ENCODE data around the gene NASP.
"Not testable (repeated sequence)": the region's sequence is repeated elsewhere in the genome, so short reads cannot be mapped to it uniquely, and the experiment has no call there.

NASP gene

GRCh38 chr1:45569962-45570581 lies 13.8 kb upstream of the NASP start:
- DNase-seq (ENCODE audit: low spot score) = peak; percentile 82

DNA sequence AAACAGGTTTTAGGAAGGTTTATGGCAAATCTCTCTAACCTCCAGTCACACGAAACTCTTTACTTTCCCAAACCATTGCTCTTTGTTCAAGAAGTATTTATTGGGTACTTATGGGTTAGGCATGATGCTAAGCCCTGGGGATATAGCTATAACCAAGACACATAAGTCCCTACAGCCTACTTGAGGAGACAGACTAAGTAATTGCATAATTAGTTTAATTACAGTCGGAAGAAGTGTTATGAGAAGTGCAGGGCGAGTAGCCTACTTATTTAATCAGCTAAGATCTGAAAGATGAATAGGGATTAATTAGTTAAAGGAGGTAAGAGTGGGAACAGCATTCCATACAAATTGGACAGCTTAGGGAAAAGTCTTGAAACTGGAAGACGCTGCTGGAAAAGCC lies 13.2 kb upstream of the NASP start:
- no peak for DNase-seq (ENCODE audit: low spot score)

DNA sequence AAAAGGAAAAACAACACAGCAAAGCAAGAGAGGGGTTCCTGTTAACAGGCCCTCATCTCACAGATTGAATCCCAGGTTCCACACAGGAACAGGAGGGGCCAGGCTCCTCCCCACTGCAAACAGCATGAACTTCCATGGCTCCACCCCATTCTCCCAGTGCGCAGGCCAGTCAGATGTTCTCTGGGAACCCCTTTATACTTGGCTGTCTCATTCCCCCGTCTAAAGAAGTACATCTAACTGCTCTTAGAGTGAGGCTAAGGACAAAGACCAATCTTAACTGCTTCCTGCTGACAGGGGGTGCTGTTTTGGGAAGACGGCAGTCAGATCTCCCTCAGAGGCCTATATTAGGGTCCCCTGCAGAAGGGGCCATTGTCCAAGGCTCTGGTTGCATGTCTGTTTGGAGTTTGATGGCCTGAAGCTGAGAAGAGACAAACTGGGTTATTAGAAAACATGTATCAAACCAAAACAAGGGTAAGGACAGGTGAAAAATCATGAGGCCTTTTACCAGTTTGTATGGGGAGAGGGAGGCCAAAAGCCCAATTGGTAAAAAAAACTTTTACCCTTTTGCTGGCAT lies 10.5 kb upstream of the NASP start:
- no peak for DNase-seq (ENCODE audit: low spot score)

- DNase-seq (ENCODE audit: low spot score) = no peak
These were observed 9.7 kb upstream of the NASP start for GRCh38 chr1:45574105-45574626.

DNA sequence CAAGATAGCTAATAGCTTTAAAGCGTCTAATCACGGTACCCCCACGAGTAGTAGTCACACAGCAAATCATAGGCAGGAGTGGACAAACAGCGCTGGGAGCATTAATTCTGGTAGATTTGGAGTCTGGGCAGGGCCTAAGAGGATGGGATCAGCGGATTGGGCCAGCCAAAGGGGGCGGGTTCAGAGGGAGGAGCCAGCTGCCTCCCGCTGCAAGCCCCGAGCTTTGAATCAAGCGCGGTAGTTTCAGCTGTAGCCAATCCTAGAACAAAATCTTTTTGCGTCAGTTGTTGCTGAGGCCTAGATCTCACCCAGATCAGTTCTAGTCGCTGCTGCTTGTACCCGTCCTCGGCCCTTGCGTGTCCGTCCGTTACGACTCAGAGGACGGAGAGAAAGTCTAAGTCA lies 576 bp upstream of the NASP start:
- DNase-seq (ENCODE audit: low spot score) = peak; percentile 99

DNA sequence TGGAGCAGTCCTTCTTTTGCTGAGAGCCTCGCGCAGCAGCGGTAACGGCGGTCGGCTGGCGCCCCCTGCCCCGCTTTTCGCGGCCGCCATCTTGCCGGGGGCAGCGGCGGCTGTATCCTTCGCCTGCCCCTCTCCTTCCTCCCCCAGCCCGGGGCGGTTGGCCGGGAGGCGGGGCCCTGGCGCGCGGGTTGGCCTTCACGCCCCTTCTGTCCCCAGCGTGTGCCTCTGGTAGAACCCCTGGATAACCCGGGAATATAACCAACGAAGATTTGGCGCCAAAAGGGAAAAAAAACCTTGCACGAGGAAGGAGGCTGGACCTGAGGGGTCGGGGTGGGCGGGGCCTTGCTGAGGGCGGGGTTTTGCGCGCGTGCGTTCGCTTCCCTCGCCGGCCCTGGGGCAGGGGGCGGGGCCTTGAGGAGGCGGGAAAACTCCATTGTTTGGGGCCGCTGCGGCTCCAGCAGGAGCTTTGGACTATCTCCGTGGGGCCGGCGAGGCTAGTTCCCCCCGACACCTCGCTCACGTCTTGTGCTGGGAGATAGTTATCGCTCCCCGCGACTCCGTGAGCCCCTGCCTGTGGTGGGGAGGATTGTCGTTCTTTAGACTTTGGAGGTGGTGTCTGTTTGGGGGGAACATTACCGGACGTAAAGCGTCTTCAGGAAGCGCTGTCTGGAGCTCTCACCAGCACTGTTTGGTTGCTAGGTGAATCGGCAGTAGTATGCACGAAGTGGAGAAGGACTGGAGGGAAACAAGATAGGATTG lies 689 bp downstream of the NASP start:
- DNase-seq (ENCODE audit: low spot score) = peak; percentile 98

DNA sequence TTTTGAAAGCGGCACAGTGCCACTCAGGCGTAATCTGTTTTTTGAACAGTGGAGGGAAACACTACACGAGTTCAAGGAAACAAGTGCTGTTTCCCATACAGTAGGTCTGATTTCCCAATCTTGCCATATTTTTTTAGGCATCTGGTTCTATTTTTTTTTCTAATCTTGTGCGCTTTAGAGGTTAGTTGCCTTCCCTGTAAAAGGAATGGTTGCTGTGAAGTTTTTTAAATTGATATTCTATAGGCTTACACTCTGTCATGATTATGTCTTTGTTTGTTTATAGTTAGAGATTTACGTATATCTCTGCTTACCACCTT lies 1.2 kb downstream of the NASP start:
- DNase-seq (ENCODE audit: low spot score) = no peak

- no peak for DNase-seq (ENCODE audit: low spot score)
These were observed 1.7 kb downstream of the NASP start for GRCh38 chr1:45585496-45586075.

DNA sequence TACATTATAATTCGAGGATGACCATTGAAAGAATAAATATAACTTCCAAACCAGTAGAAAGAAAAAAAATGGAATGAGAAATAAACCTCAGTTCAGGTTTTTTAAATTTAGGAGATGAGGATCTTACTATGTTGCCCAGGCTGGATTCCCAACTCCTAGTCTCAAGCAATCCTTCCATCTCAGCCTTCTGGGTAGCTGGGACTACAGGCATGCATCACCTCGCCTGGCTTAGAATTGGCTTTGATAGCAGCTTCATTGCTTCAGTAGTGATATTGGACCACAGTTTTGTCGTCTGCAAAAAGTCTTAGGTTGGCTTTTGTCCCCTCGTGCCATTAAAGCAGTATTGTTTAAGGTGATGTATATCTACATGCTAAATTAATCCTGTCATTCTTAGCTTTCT lies 2.9 kb downstream of the NASP start:
- DNase-seq (ENCODE audit: low spot score) = no peak

DNA sequence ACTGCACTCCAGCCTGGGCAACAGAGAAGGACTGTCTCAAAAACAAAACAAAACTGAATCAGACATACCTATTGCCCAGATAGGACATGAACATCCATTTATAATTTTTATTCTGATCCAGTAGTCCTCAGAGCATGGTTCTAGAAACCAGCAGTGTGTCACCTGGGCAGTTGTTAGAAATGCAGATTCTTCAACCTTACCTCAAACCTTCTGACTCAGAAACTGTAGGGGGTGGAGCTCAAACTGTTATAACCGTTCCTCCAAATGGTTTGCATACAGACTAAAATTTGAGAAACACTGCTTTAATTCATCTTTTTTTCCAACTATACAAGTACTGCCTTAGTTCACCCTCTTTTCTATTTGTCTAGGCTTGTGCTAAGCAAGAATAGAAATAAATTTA lies 6.0 kb downstream of the NASP start:
- no peak for DNase-seq (ENCODE audit: low spot score)

DNA sequence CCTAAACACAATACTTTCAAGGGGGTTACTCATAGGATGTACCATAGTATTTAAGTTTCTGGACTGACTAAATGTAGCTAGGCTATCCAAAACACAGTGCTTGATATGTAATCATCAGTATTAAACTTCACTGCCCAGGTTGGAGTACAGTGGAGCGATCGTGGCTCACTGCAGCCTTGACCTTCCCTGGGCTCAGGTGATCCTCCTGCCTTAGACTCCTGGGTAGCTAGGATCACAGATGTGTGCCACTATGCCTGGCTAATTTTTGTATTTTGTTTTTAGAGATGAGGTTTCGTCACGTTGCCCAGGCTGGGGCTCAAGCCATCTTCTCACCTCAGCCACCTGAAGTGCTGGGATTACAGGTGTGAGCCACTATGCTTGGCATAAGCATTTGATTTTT lies 10.6 kb downstream of the NASP start:
- DNase-seq (ENCODE audit: low spot score) = no peak

- DNase-seq (ENCODE audit: low spot score) = not testable (repeated sequence)
These were observed 12.9 kb downstream of the NASP start for GRCh38 chr1:45596765-45597164.

DNA sequence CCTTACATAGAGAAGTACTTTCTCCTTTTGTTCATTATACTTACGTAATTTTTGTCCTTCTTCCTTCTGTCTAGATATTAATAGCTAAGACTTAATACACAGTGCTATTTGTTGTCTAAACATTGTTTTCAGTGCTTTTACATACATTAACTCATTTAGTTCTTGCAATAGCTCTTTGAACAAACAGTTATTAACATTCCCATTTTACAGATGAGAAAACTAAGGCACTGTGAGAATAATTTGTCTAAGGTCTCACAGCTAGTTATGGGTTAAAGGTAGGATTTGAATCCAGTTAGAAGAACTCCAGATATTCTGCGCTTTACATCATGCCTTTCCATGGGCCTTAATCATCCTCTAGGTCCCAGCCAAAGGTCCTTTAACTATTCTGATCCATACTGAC lies 20.4 kb downstream of the NASP start:
- DNase-seq (ENCODE audit: low spot score) = no peak

DNA sequence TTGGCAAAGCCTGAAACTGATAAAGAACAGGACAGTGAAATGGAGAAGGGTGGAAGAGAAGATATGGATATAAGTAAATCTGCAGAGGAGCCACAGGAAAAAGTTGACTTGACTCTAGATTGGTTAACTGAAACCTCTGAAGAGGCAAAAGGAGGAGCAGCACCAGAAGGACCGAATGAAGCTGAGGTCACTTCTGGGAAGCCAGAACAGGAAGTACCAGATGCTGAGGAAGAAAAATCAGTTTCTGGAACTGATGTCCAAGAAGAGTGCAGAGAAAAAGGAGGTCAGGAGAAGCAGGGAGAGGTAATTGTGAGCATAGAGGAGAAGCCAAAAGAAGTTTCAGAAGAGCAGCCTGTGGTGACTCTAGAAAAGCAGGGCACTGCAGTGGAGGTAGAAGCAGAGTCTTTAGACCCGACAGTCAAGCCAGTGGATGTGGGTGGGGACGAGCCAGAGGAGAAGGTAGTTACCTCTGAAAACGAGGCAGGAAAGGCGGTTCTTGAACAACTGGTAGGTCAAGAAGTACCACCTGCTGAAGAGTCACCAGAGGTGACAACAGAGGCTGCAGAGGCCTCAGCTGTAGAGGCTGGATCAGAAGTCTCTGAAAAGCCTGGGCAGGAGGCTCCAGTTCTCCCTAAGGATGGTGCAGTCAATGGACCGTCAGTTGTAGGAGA lies 23.7 kb downstream of the NASP start:
- no peak for DNase-seq (ENCODE audit: low spot score)

- DNase-seq (ENCODE audit: low spot score) = no peak
These were observed 24.6 kb downstream of the NASP start for GRCh38 chr1:45608175-45609156.

- DNase-seq (ENCODE audit: low spot score) = no peak
These were observed 26.9 kb downstream of the NASP start for GRCh38 chr1:45610589-45611226.

- no peak for DNase-seq (ENCODE audit: low spot score)
These were observed 29.2 kb downstream of the NASP start for GRCh38 chr1:45612941-45613579.

DNA sequence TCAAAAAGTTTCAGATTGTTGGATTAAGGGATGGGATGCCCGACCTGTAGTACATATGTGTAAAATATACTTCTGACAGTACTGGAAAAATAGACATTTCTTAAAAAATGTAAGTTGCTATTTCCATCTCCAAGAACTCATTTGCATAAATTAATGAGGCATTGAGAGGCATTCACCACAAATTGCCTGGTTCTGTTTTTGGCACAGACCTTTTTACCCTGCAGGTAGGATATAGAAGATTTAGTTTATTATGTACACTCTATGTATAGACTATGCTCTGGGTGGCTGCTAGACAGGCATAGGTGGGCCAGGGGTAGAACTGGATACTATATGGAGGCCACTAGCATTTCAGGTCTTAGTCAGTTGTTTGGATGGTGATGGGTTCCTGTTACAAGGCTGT lies 32.0 kb downstream of the NASP start:
- no peak for DNase-seq (ENCODE audit: low spot score)

GRCh38 chr1:45617618-45618017 lies 33.8 kb downstream of the NASP start:
- DNase-seq (ENCODE audit: low spot score) = no peak

- DNase-seq (ENCODE audit: low spot score) = no peak
These were observed 35.5 kb downstream of the NASP start for GRCh38 chr1:45619149-45619921.
